Esophagus squamous epithelium (tissue), 5 donors: ENCODE results near the gene AKR1B15. TPM values are rescaled to one million over a fixed set of nuclear protein-coding genes. Genes with fewer than 3 reads are reported as not detected.
A peak's percentile ranks its signal among the peaks of the same experiment; 100 is the strongest.
"Not testable (repeated sequence)": the region's sequence is repeated elsewhere in the genome, so short reads cannot be mapped to it uniquely, and the experiment has no call there.

Experiments used
- DNase-seq: peaks from one replicate; lab custom pipeline; 2025; lab: John Stamatoyannopoulos, UW
- H3K27ac ChIP-seq, 4 donors: fragments of 200-600 bp; sonication (generic); one replicate each; pipeline ENCODE4 v1.5.1; 2016 to 2019; ENCODE audit warnings: mild to moderate bottlenecking in 1 of 4
- H3K27me3 ChIP-seq, 4 donors: fragments of 200-600 bp; sonication (generic); 1 replicate in 3 of 4; 2 replicates in 1 of 4; pipeline versions ENCODE4 v1.5.1 to v1.6.0; 2017 to 2021; ENCODE audit warnings: antibody characterized with exemption in 1 of 4
- H3K36me3 ChIP-seq, 3 donors: fragments of 200-600 bp; sonication (generic); one replicate each; pipeline ENCODE4 v1.5.1; 2016 to 2019
- H3K4me1 ChIP-seq, 3 donors: fragments of 200-600 bp; sonication (generic); one replicate each; pipeline ENCODE4 v1.5.1; 2017 to 2019
- H3K4me3 ChIP-seq, 4 donors: fragments of 200-600 bp; sonication (generic); 1 replicate in 3 of 4; 2 replicates in 1 of 4; pipeline ENCODE4 v1.5.1; 2016 to 2019; ENCODE audit warnings: mild to moderate bottlenecking in 2 of 4, moderate library complexity in 1 of 4
- H3K9me3 ChIP-seq, 3 donors: fragments of 200-600 bp; sonication (generic); one replicate each; pipeline ENCODE4 v1.5.1; 2016 to 2019
- POLR2A ChIP-seq, 4 donors: fragments of 450-650 bp; IDR thresholded peaks; one replicate each; pipeline ENCODE4 v1.6.1; 2017; ENCODE audit warnings: antibody characterized with exemption in 4 of 4, mild to moderate bottlenecking in 4 of 4, moderate library complexity in 3 of 4
- WGBS, 2 donors: methylation state at CpG; one replicate each; pipeline ENCODE4 v1.1.5; 2018; 5-methylcytosine and 5-hydroxymethylcytosine counted together
- intact Hi-C: fragments of 100-400 bp; cut with DNase I; formaldehyde crosslinking; loops from one replicate; pipeline ENCODE4 v1.15.0; 2022
- total RNA-seq, 4 donors: library from RNA; depleted of rRNA; stranded (reverse); fragments of >200 nt; gene quantifications; one replicate each; pipeline ENCODE4 v1.1.0, GENCODE V29; 2016
- TF ChIP-seq, protein P1 (sequence below), 6 experiments: fragments of 450-650 bp in 4 of 6; fragments of 200-600 bp in 2 of 6; sonication (generic) in 2 of 6; IDR thresholded peaks; one replicate each; pipeline ENCODE4 v1.5.1; 2016 to 2019; ENCODE audit warnings: antibody characterized with exemption in 6 of 6, mild to moderate bottlenecking in 4 of 6, moderate library complexity in 4 of 6
- donor health status: DM: yes; HTN: yes; CAD: no.

Gene AKR1B15
- total RNA-seq, 4 donors from 2014 or later, result 0.57 to 6.8 (median 4.7) TPM

DNA sequence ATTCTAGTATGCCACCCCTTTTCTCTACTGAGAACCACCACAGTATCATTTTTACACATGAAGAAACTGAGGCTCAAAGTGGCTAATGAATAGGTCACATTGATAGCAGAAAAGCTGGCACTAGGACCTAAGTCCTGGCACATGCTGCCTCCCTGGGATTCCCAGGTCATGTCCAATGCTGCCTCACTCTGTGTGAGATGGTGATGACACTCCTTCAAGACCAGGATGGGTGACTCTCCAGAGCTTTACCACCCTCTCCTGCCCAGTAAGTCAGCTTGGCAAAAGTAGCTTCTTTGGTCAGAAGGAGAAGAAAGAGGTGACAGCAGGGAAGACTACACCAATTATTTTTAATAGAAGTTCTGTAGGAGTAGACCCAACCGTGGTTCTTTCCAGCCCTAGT lies 34.8 kb upstream of the AKR1B15 start:
- Histone ChIP-seq H3K27me3 (peaks cover 0 to 5% (median 0%) of the 10 kb centered on the region in 4 donors), H3K27ac (no peak overlapping the region), H3K9me3 (no peaks in the 10 kb centered on the region), H3K4me3 (no peak overlapping the region), H3K4me1 (peaks cover 6 to 27% (median 11%) of the 10 kb centered on the region in 3 donors), H3K36me3 (no peaks in the 10 kb centered on the region)
- intact Hi-C loops, result loop anchor here (5.0 kb wide), 1 partner anchor 93 kb away; no protein-coding TSS in a partner anchor
- 14 to 17% methylated on average over 1 of the region's 1 CpG for WGBS, 2 donors
- TF ChIP-seq, protein P1, sequence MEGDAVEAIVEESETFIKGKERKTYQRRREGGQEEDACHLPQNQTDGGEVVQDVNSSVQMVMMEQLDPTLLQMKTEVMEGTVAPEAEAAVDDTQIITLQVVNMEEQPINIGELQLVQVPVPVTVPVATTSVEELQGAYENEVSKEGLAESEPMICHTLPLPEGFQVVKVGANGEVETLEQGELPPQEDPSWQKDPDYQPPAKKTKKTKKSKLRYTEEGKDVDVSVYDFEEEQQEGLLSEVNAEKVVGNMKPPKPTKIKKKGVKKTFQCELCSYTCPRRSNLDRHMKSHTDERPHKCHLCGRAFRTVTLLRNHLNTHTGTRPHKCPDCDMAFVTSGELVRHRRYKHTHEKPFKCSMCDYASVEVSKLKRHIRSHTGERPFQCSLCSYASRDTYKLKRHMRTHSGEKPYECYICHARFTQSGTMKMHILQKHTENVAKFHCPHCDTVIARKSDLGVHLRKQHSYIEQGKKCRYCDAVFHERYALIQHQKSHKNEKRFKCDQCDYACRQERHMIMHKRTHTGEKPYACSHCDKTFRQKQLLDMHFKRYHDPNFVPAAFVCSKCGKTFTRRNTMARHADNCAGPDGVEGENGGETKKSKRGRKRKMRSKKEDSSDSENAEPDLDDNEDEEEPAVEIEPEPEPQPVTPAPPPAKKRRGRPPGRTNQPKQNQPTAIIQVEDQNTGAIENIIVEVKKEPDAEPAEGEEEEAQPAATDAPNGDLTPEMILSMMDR (IDR thresholded peaks at IDR 0.05), result no peak
- no peak for TF ChIP-seq POLR2A (IDR thresholded peaks at IDR 0.05)
- no peak for DNase-seq

GRCh38 chr7:134514663-134515062 lies 34.2 kb upstream of the AKR1B15 start:
- H3K9me3 ChIP-seq, result no peaks in the 10 kb centered on the region
- peaks cover 6 to 27% (median 11%) of the 10 kb centered on the region in 3 donors for H3K4me1 ChIP-seq
- peak overlapping the region in 2 of 4 donors; percentile 38 to 53 for H3K27ac ChIP-seq
- intact Hi-C loops, result loop anchor here (5.0 kb wide), 1 partner anchor 93 kb away; no protein-coding TSS in a partner anchor
- no peak for DNase-seq
- H3K36me3 ChIP-seq, result no peaks in the 10 kb centered on the region
- WGBS, 2 donors, result 3 to 4% methylated on average over 4 of the region's 4 CpGs
- peaks cover 0 to 5% (median 0%) of the 10 kb centered on the region in 4 donors for H3K27me3 ChIP-seq
- TF ChIP-seq, protein P1 (IDR thresholded peaks at IDR 0.05), result peak; percentile 68 to 89 (median 82)
- no peak for TF ChIP-seq POLR2A (IDR thresholded peaks at IDR 0.05)
- H3K4me3 ChIP-seq, result no peak overlapping the region

DNA sequence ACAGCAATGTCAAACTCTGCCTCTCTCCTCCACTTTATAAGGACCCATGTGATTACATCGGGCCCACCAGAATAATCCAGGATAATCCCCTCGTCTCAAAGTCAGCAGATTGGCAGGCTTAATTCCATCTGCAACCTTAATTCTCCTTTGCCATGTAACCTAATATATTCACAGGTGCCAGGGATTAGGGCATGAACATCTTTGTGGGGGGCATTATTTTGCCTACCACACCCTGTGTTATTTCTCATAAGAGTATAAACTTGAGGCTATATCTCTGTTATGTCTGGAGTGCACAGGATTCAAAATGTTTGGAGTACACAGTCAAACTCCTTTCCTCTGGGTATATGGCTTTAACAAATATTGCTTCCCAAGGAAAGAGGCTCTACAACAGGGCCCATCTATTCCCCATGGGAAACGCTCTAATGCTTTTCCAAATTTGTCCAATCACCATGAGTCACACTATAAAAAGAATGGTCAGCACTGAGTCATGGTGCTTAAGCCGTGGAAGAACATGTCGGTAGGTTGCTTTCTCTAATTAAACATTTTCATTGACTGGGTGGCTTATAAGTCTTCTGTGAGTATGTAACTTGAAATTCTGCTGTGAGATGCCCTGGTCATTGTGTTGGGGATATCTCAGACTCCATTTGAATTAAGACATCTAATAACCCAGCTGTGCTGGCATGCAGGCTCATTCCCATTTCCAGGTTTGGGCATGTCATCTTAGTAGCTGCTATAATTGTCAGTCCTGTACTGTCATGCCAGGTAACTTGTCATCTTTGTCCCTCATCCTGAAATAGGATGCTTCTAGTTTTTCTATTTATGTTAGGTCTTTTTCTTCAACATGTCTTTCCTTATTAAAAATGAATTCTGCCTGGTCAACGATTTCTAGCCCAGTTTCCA lies 33.1 kb upstream of the AKR1B15 start:
- TF ChIP-seq POLR2A (IDR thresholded peaks at IDR 0.05), result no peak
- TF ChIP-seq, protein P1 (IDR thresholded peaks at IDR 0.05), result no peak
- no peak for DNase-seq
- Histone ChIP-seq H3K4me3 (no peak overlapping the region), H3K36me3 (no peaks in the 10 kb centered on the region), H3K27me3 (peaks cover 0 to 5% (median 0%) of the 10 kb centered on the region in 4 donors), H3K9me3 (no peaks in the 10 kb centered on the region), H3K4me1 (peaks cover 6 to 27% (median 11%) of the 10 kb centered on the region in 3 donors), H3K27ac (peak overlapping the region; percentile 38 to 53 (median 46))
- WGBS, 2 donors, result 28 to 38% methylated on average over 6 of the region's 6 CpGs
- intact Hi-C loops, result no loop called here

- Histone ChIP-seq H3K27me3 (peaks cover 0 to 5% (median 0%) of the 10 kb centered on the region in 4 donors), H3K4me1 (peaks cover 6 to 17% (median 9%) of the 10 kb centered on the region in 3 donors), H3K4me3 (no peak overlapping the region), H3K27ac (no peak overlapping the region), H3K36me3 (no peaks in the 10 kb centered on the region), H3K9me3 (no peaks in the 10 kb centered on the region)
- WGBS, 2 donors, result 61 to 63% methylated on average over 4 of the region's 4 CpGs
- intact Hi-C loops, result no loop called here
- DNase-seq, result no peak
- TF ChIP-seq, protein P1 (IDR thresholded peaks at IDR 0.05), result peak in 3 of 6 experiments; percentile 16 to 45 (median 29)
- TF ChIP-seq POLR2A (IDR thresholded peaks at IDR 0.05), result no peak
These were observed 28.8 kb upstream of the AKR1B15 start for GRCh38 chr7:134520130-134520529.

- Histone ChIP-seq H3K4me3 (no peak overlapping the region), H3K4me1 (peaks cover 0 to 18% (median 0%) of the 10 kb centered on the region in 3 donors), H3K27me3 (peaks cover 0 to 5% (median 0%) of the 10 kb centered on the region in 4 donors), H3K9me3 (no peaks in the 10 kb centered on the region), H3K27ac (no peak overlapping the region), H3K36me3 (no peaks in the 10 kb centered on the region)
- TF ChIP-seq, protein P1 (IDR thresholded peaks at IDR 0.05), result no peak
- no peak for TF ChIP-seq POLR2A (IDR thresholded peaks at IDR 0.05)
- intact Hi-C loops, result no loop called here
- DNase-seq, result no peak
- WGBS, 2 donors, result 75 to 77% methylated on average over 5 of the region's 5 CpGs
These were observed 26.3 kb upstream of the AKR1B15 start for GRCh38 chr7:134522601-134523000.

GRCh38 chr7:134525449-134525848 lies 23.5 kb upstream of the AKR1B15 start:
- H3K27me3 ChIP-seq, H3K9me3 ChIP-seq, H3K36me3 ChIP-seq, intact Hi-C loops, DNase-seq, H3K4me3 ChIP-seq: not testable (repeated sequence)
- Histone ChIP-seq H3K4me1 (peaks cover 0 to 46% (median 0%) of the 10 kb centered on the region in 3 donors), H3K27ac (peak overlapping the region in 1 of 4 donors; percentile 84)
- 91 to 93% methylated on average over 3 of the region's 3 CpGs for WGBS, 2 donors

DNA sequence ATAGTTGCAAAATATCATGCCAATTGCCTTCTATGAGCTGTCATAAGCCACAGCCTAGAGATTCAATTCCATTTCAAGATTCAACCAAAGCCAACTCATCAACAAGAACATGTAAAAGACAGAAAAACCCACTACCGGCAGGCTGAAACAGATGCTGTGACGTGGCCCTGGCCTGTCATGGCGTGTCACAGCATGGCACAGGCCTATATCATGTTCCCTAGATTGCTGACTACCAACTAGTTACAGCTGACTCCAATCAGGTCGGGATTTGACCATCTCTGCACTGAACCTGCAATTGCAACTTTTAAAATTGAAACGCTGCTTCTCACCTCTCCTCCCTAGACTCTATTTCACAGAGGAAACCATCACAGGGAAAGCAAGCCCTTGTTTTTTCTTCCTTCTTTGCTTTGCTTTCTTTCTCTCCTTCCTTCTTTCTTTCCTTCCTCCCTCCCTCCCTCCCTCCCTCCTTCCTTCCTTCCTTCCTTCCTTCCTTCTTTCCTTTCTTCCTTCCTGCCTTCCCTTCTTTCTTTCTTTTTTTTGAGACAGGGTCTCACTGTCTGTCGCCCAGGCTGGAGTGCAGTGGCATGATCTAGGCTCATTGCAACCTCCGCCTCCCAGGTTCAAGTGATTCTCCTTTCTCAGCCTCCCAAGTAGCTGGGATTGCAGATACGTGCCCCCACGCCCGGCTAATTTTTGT lies 22.2 kb upstream of the AKR1B15 start:
- H3K36me3 ChIP-seq, intact Hi-C loops, H3K9me3 ChIP-seq, H3K27me3 ChIP-seq, DNase-seq: not testable (repeated sequence)
- 48% methylated on average over 10 of the region's 10 CpGs for WGBS, 2 donors
- Histone ChIP-seq H3K27ac (peak overlapping the region; percentile 33 to 85 (median 82)), H3K4me3 (peak overlapping the region in 2 of 4 donors; percentile 50 to 63), H3K4me1 (peaks cover 0 to 59% (median 4%) of the 10 kb centered on the region in 3 donors)
